Stimulated activated effector memory CD8-positive, alpha-beta T cell treated with anti-CD3 and anti-CD28 coated beads, Interleukin-12 subunit alpha, Interleukin-12 subunit beta, amount 100 ng/mL, for 72 hours (primary cell): Measurements from ENCODE around the gene PIGS.

Experiments
- ATAC-seq: fragments of 150-1000 bp; cut with Tn5 transposase; 2 replicates; pipeline ENCODE4 v1.10.0; 2021
- DNase-seq, 2 donors: peaks; one replicate each; pipeline ENCODE4 v3.0.0; 2021 to 2022; ENCODE audit warnings: low spot score in 2 of 2
- H3K27ac Mint-ChIP-seq: one replicate; pipeline ENCODE4 v1.8.0; 2022; ENCODE audit warnings: mild to moderate bottlenecking, mixed read lengths
- H3K36me3 Mint-ChIP-seq: one replicate; pipeline ENCODE4 v1.8.0; 2022; ENCODE audit warnings: mild to moderate bottlenecking, mixed read lengths
- H3K4me1 Mint-ChIP-seq: one replicate; pipeline ENCODE4 v1.8.0; 2022; ENCODE audit warnings: mixed read lengths
- H3K4me3 Mint-ChIP-seq: one replicate; pipeline ENCODE4 v1.8.0; 2022; ENCODE audit warnings: mild to moderate bottlenecking, mixed read lengths
- H3K9me3 Mint-ChIP-seq: one replicate; pipeline ENCODE4 v1.8.0; 2022; ENCODE audit warnings: mixed read lengths

Gene PIGS

DNA sequence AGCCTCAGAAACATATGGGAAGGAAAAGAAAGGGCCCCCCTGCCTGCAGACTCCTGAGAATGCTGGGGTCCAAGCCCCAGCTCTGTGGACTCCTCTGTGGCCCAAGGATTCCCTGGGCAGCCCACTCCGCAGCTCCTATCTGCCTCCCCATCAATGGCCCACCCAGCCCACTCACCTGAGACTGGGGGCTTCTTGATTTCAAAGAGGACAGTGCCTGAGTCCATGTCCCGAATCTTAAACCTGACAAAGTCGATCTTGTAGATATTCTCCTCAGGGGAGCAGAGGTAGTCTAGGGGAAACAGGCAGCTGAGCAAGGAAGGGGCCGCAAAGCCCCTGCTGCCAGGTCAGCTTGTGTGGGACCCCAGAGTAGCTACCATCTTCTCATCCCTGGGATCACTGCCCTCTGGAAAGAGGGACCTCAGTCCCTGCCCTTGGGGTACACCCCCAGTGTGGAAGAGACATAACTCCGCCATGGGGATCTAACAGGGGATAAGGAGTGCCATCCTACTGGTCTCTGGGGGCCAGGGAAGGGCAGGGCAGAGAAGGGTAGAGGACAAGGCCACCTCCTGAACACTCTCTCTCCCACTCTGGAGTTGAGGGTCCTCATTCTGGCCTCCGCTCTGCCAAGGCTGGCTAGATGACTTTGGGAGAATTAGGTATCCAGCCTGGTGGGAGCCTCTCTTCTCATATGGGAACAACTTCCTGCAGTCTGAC, 22.8 kb downstream of the PIGS start:
- Mint-ChIP-seq H3K4me3 (peak overlapping the region; percentile 98), H3K36me3 (peaks cover 31% of the 10 kb centered on the region), H3K27ac (peak overlapping the region; percentile 86), H3K4me1 (peaks cover 60% of the 10 kb centered on the region), H3K9me3 (no peaks in the 10 kb centered on the region)
- DNase-seq (no peak), ATAC-seq (no peak)

- peak; percentile 51 for ATAC-seq
- Mint-ChIP-seq H3K27ac (peak overlapping the region; percentile 86), H3K9me3 (no peaks in the 10 kb centered on the region)
Measured at GRCh38 chr17:28547623-28548416, 23.5 kb downstream of the PIGS start.

DNA sequence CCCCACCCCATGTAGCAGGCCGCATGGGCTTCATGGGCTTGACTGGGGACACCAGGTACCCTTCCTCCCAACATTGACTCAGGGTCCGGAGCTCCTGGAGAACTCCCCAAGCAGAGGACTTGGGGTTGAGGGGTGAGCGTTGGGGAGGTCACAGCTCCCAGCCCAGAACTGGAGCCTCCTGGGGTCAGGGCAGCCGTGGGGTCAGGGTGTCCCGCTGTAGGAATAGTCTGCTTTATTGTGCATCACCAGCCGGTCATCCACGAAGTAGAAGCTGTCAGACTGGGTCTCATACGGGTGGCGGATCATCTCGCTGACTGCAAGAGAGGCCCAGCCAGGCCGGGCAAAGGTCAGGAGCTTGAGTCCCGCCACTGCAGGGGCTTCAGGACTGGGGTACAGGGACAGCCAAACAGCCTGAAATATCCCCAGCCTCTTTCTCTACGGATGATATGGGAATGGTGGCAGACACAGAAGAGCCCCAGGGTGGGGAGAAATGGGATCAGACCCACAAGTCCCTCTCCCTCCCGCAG, 24.2 kb downstream of the PIGS start:
- peak overlapping the region; percentile 86 for H3K27ac Mint-ChIP-seq
- H3K4me1 Mint-ChIP-seq, result peaks cover 49% of the 10 kb centered on the region
- DNase-seq (no peak), ATAC-seq (no peak)
- H3K36me3 Mint-ChIP-seq, result peaks cover 19% of the 10 kb centered on the region
- no peaks in the 10 kb centered on the region for H3K9me3 Mint-ChIP-seq
- peak overlapping the region; percentile 98 for H3K4me3 Mint-ChIP-seq

More at GRCh38 chr17:28547623-28548416, 23.5 kb downstream of the PIGS start:
- H3K4me3 Mint-ChIP-seq, result peak overlapping the region; percentile 98
- peaks cover 53% of the 10 kb centered on the region for H3K4me1 Mint-ChIP-seq
- peak; percentile 65 to 89 for DNase-seq
- H3K36me3 Mint-ChIP-seq, result peaks cover 23% of the 10 kb centered on the region

GRCh38 chr17:28545787-28546415, 25.4 kb downstream of the PIGS start:
- H3K4me3 Mint-ChIP-seq, result no peak overlapping the region
- DNase-seq, result no peak
- peaks cover 13% of the 10 kb centered on the region for H3K36me3 Mint-ChIP-seq
- no peaks in the 10 kb centered on the region for H3K9me3 Mint-ChIP-seq
- ATAC-seq, result no peak
- H3K27ac Mint-ChIP-seq, result no peak overlapping the region
- H3K4me1 Mint-ChIP-seq, result peaks cover 36% of the 10 kb centered on the region

DNA sequence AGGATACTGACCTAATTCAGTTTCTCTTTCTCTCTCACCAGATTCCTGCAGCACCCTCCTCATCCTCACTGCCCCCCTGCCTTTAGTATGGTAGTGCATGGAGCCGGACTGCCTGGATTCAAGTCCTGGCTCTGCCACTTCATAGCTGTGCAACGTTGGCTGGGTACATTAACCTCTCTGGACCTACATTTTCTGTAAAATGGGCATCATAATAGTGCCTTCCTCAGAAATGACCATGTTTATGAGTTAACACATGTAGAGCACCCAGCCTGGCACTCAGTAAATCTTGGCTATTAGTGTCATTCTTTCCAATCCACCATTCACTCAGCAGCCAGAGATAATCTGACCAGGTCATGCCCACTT, 26.2 kb downstream of the PIGS start:
- peaks cover 28% of the 10 kb centered on the region for H3K4me1 Mint-ChIP-seq
- no peak for DNase-seq
- H3K27ac Mint-ChIP-seq, result no peak overlapping the region
- ATAC-seq, result no peak
- no peaks in the 10 kb centered on the region for H3K9me3 Mint-ChIP-seq
- H3K4me3 Mint-ChIP-seq, result no peak overlapping the region
- peaks cover 13% of the 10 kb centered on the region for H3K36me3 Mint-ChIP-seq

GRCh38 chr17:28544402-28545140, 26.8 kb downstream of the PIGS start:
- Mint-ChIP-seq H3K27ac (no peak overlapping the region), H3K4me3 (no peak overlapping the region), H3K4me1 (peaks cover 23% of the 10 kb centered on the region), H3K36me3 (peaks cover 13% of the 10 kb centered on the region), H3K9me3 (no peaks in the 10 kb centered on the region)
- no peak for DNase-seq
- ATAC-seq, result no peak

GRCh38 chr17:28541439-28541838, 29.9 kb downstream of the PIGS start:
- ATAC-seq (no peak), DNase-seq (no peak)
- H3K36me3 Mint-ChIP-seq, result no peaks in the 10 kb centered on the region
- no peak overlapping the region for H3K4me3 Mint-ChIP-seq
- no peak overlapping the region for H3K27ac Mint-ChIP-seq
- no peaks in the 10 kb centered on the region for H3K9me3 Mint-ChIP-seq
- H3K4me1 Mint-ChIP-seq, result no peaks in the 10 kb centered on the region

- no peak overlapping the region for H3K4me3 Mint-ChIP-seq
- no peak overlapping the region for H3K27ac Mint-ChIP-seq
- H3K9me3 Mint-ChIP-seq, result no peaks in the 10 kb centered on the region
- H3K4me1 Mint-ChIP-seq, result no peaks in the 10 kb centered on the region
- ATAC-seq, result no peak
- DNase-seq, result no peak
- no peaks in the 10 kb centered on the region for H3K36me3 Mint-ChIP-seq
Measured at GRCh38 chr17:28540231-28540630, 31.1 kb downstream of the PIGS start.

- DNase-seq (no peak), ATAC-seq (no peak)
- H3K4me1 Mint-ChIP-seq, result peaks cover 3% of the 10 kb centered on the region
- no peak overlapping the region for H3K4me3 Mint-ChIP-seq
- no peaks in the 10 kb centered on the region for H3K9me3 Mint-ChIP-seq
- no peaks in the 10 kb centered on the region for H3K36me3 Mint-ChIP-seq
- no peak overlapping the region for H3K27ac Mint-ChIP-seq
Measured at GRCh38 chr17:28538296-28538895, 32.9 kb downstream of the PIGS start.

GRCh38 chr17:28537219-28537610, 34.1 kb downstream of the PIGS start:
- H3K36me3 Mint-ChIP-seq, result no peaks in the 10 kb centered on the region
- H3K4me1 Mint-ChIP-seq, result peaks cover 5% of the 10 kb centered on the region
- DNase-seq (no peak), ATAC-seq (no peak)
- no peak overlapping the region for H3K4me3 Mint-ChIP-seq
- no peaks in the 10 kb centered on the region for H3K9me3 Mint-ChIP-seq
- H3K27ac Mint-ChIP-seq, result peak overlapping the region; percentile 69

DNA sequence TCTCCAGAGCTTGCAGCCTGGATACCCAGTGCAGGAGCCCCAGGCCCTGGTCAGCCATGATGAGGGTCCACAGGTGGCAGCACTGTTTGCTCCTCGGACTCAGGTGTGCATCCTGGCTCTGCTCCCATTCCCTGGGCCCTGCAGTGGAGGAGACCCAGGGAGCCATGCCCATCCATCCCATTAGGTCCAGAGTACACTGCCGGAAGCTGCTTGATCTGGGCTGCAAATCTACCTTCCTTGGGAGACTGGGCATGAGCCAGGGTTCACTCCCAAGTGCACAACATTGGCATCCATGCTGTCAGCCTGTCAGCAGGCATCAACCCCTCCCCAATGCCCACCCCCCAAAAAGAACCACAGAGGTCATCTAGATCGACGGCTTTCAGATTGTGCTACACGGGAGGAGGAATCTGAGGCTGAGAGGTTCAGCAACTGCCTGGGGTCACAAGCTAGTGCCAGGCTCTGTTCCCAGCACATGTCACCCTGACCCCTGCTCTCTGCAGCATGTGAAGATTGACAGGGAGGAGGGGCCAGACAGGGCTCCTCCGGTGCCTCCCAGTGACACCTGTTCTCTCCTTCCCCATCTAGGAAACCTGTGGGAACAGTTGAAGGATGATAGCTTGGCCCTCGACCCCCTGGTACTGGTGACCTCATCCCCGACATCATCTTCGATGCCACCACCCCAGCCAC, 34.6 kb downstream of the PIGS start:
- ATAC-seq (no peak), DNase-seq (no peak)
- Mint-ChIP-seq H3K36me3 (no peaks in the 10 kb centered on the region), H3K4me3 (no peak overlapping the region), H3K27ac (peak overlapping the region; percentile 69), H3K4me1 (peaks cover 5% of the 10 kb centered on the region), H3K9me3 (no peaks in the 10 kb centered on the region)

DNA sequence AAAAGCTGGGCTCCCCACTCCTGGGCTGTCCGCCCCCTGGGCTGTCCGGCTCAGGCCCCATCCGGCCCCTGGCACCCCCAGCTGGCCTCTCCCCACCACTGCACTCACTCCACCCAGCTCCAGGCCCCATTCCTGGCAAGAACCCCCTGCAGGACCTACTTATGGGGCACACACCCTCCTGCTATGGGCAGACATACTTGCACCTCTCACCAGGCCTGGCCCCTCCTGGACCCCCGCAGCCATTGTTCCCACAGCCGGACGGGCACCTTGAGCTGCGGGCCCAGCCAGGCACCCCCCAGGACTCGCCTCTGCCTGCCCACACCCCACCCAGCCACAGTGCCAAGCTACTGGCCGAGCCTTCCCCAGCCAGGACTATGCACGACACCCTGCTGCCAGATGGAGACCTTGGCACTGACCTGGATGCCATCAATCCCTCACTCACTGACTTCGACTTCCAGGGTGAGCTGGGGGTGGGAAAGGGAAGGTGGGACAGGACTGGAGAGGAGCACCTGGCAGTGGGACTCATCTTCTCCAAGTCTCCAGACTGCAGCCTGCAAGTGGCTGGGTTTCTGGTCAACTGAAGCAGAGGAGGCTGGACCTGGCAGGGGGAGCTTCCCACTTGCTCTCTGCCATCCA, 36.5 kb downstream of the PIGS start:
- DNase-seq (no peak), ATAC-seq (no peak)
- Mint-ChIP-seq H3K27ac (peak overlapping the region; percentile 11), H3K4me1 (peaks cover 5% of the 10 kb centered on the region), H3K4me3 (no peak overlapping the region), H3K36me3 (no peaks in the 10 kb centered on the region), H3K9me3 (no peaks in the 10 kb centered on the region)

- peaks cover 5% of the 10 kb centered on the region for H3K4me1 Mint-ChIP-seq
- no peak overlapping the region for H3K4me3 Mint-ChIP-seq
Measured at GRCh38 chr17:28533091-28533807, 38.1 kb downstream of the PIGS start.

More at GRCh38 chr17:28533091-28533807, 38.1 kb downstream of the PIGS start:
- no peaks in the 10 kb centered on the region for H3K9me3 Mint-ChIP-seq
- no peaks in the 10 kb centered on the region for H3K36me3 Mint-ChIP-seq
- DNase-seq (no peak), ATAC-seq (no peak)
- H3K27ac Mint-ChIP-seq, result no peak overlapping the region
